Calu3 (cell line): Measurements from ENCODE around the gene CD52. TPM values are rescaled to one million over a fixed set of nuclear protein-coding genes. Genes with fewer than 3 reads are reported as not detected.

Experiments used
- BruUV-seq: library from RNA; stranded (reverse); fragments of 400-500 nt; replicated peaks from 2 replicates; lab custom pipeline; 2021; lab: Mats Ljungman, UMichigan
- CTCF ChIA-PET: fragments of 300-600 bp; sonication (Branson Sonifier 250); formaldehyde crosslinking; loops from one replicate; lab custom pipeline; 2022; ENCODE audit warnings: antibody characterized with exemption; lab: Charles Lee
- DNase-seq: peaks from one replicate; pipeline ENCODE4 v3.0.0; 2022
- H3K27ac Mint-ChIP-seq: one replicate; pipeline ENCODE4 v1.8.0; 2022; ENCODE audit warnings: mixed read lengths; ENCODE audit not compliant: unreplicated experiment
- H3K27me3 Mint-ChIP-seq: one replicate; pipeline ENCODE4 v1.8.0; 2022; ENCODE audit warnings: mixed read lengths; ENCODE audit not compliant: unreplicated experiment
- H3K36me3 Mint-ChIP-seq: one replicate; pipeline ENCODE4 v1.8.0; 2022; ENCODE audit warnings: mild to moderate bottlenecking, moderate library complexity, mixed read lengths; ENCODE audit not compliant: insufficient read depth, unreplicated experiment
- H3K4me1 Mint-ChIP-seq: one replicate; pipeline ENCODE4 v1.8.0; 2022; ENCODE audit warnings: mild to moderate bottlenecking, low read depth, mixed read lengths; ENCODE audit not compliant: unreplicated experiment
- H3K4me3 Mint-ChIP-seq: one replicate; pipeline ENCODE4 v1.8.0; 2022; ENCODE audit warnings: mild to moderate bottlenecking, low read depth, moderate library complexity, mixed read lengths; ENCODE audit not compliant: unreplicated experiment
- H3K9me3 Mint-ChIP-seq: one replicate; pipeline ENCODE4 v1.8.0; 2022; ENCODE audit warnings: low read depth, mixed read lengths; ENCODE audit not compliant: unreplicated experiment
- intact Hi-C: fragments of 100-400 bp; cut with micrococcal nuclease; formaldehyde crosslinking; loops from one replicate; pipeline ENCODE4 v1.10.0; 2022; ENCODE audit not compliant: unreplicated experiment
- total RNA-seq: library from RNA; stranded (reverse); gene quantifications from 2 replicates; pipeline ENCODE4 v1.2.3, GENCODE V29; 2022
- TF ChIP-seq, protein P1 (sequence below): fragments of 200-600 bp; IDR thresholded peaks from one replicate; pipeline ENCODE4 v1.8.0; 2022; ENCODE audit warnings: antibody characterized with exemption; ENCODE audit not compliant: unreplicated experiment

The CD52 gene
- total RNA-seq, 1 experiment from 2014 or later = not detected

- TF ChIP-seq, protein P1, sequence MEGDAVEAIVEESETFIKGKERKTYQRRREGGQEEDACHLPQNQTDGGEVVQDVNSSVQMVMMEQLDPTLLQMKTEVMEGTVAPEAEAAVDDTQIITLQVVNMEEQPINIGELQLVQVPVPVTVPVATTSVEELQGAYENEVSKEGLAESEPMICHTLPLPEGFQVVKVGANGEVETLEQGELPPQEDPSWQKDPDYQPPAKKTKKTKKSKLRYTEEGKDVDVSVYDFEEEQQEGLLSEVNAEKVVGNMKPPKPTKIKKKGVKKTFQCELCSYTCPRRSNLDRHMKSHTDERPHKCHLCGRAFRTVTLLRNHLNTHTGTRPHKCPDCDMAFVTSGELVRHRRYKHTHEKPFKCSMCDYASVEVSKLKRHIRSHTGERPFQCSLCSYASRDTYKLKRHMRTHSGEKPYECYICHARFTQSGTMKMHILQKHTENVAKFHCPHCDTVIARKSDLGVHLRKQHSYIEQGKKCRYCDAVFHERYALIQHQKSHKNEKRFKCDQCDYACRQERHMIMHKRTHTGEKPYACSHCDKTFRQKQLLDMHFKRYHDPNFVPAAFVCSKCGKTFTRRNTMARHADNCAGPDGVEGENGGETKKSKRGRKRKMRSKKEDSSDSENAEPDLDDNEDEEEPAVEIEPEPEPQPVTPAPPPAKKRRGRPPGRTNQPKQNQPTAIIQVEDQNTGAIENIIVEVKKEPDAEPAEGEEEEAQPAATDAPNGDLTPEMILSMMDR = no peak
- Mint-ChIP-seq H3K9me3 (no peaks in the 10 kb centered on the region), H3K36me3 (peaks cover 5% of the 10 kb centered on the region), H3K4me1 (peaks cover 8% of the 10 kb centered on the region), H3K27ac (no peak overlapping the region), H3K4me3 (no peak overlapping the region), H3K27me3 (no peaks in the 10 kb centered on the region)
- CTCF ChIA-PET = interaction anchor here (0.6 kb wide), 1 partner anchor 47 kb away, joined by 3 read pairs; no protein-coding TSS in a partner anchor
- DNase-seq = no peak
- no TSS peak for BruUV-seq
- intact Hi-C loops = no loop called here
Measured at GRCh38 chr1:26346274-26347033, 28.7 kb downstream of the CD52 start.

GRCh38 chr1:26349188-26349876 lies 31.6 kb downstream of the CD52 start:
- intact Hi-C loops = no loop called here
- Mint-ChIP-seq H3K9me3 (no peaks in the 10 kb centered on the region), H3K4me1 (peaks cover 21% of the 10 kb centered on the region), H3K27me3 (no peaks in the 10 kb centered on the region), H3K4me3 (no peak overlapping the region), H3K36me3 (peaks cover 26% of the 10 kb centered on the region), H3K27ac (no peak overlapping the region)
- BruUV-seq = no TSS peak
- CTCF ChIA-PET = interaction anchor here (0.7 to 1.2 kb wide), 2 partner anchors 10 to 291 kb away, joined by 4 to 5 read pairs; no protein-coding TSS in a partner anchor
- no peak for DNase-seq
- TF ChIP-seq, protein P1 = no peak

GRCh38 chr1:26349877-26350244 lies 32.1 kb downstream of the CD52 start:
- intact Hi-C loops = no loop called here
- TF ChIP-seq, protein P1 = no peak
- Mint-ChIP-seq H3K9me3 (no peaks in the 10 kb centered on the region), H3K4me1 (peaks cover 21% of the 10 kb centered on the region), H3K27ac (no peak overlapping the region), H3K4me3 (no peak overlapping the region), H3K36me3 (peaks cover 27% of the 10 kb centered on the region), H3K27me3 (no peaks in the 10 kb centered on the region)
- CTCF ChIA-PET = interaction anchor here (0.7 to 1.2 kb wide), 2 partner anchors 9 to 292 kb away, joined by 4 to 5 read pairs; no protein-coding TSS in a partner anchor
- no peak for DNase-seq
- BruUV-seq = no TSS peak

GRCh38 chr1:26350343-26350700 lies 32.6 kb downstream of the CD52 start:
- H3K27me3 Mint-ChIP-seq = no peaks in the 10 kb centered on the region
- CTCF ChIA-PET = interaction anchor here (0.6 to 1.2 kb wide), 2 partner anchors 9 to 363 kb away, joined by 4 to 5 read pairs; no protein-coding TSS in a partner anchor
- H3K4me3 Mint-ChIP-seq = no peak overlapping the region
- intact Hi-C loops = no loop called here
- no peak for DNase-seq
- TF ChIP-seq, protein P1 = no peak
- BruUV-seq = no TSS peak
- H3K27ac Mint-ChIP-seq = peak overlapping the region; percentile 84
- no peaks in the 10 kb centered on the region for H3K9me3 Mint-ChIP-seq
- H3K36me3 Mint-ChIP-seq = peaks cover 27% of the 10 kb centered on the region
- H3K4me1 Mint-ChIP-seq = peaks cover 21% of the 10 kb centered on the region
